ENCODE results near the gene ARHGAP24. TPM values are rescaled to one million over a fixed set of nuclear protein-coding genes. Genes with fewer than 3 reads are reported as not detected.

ARHGAP24 gene
- total and polyA plus RNA-seq, 2 of the 13 experiments (the other 11 are each of a cell fraction or from before 2014, with no cell fraction given) = 0.07 to 0.55 TPM

- intact Hi-C loops (cut with micrococcal nuclease; ENCODE audit: unreplicated experiment) (no loop called here), in situ Hi-C loops (cut with HindIII; ENCODE audit: extremely low pct_ligation_motif_present, low pct_unique_long_range_greater_than_20kb) (no loop called here)
- ChIA-PET CTCF (ENCODE audit: low intra/inter-chr PET ratio, low total read pairs) (no interaction called here), POLR2A (no interaction called here)
- WGBS (ENCODE audit: low lambda C conversion rate) = 36% methylated on average over 6 of the region's 6 CpGs
- Histone ChIP-seq H3K9me3 (ENCODE audit: low read length) (no peaks in the 10 kb centered on the region), H2AFZ (ENCODE audit: low read length) (no peak overlapping the region), H4K20me1 (ENCODE audit: insufficient read depth, low read length) (no peaks in the 10 kb centered on the region), H3K27ac (ENCODE audit: extremely low read length, insufficient read depth, low read length) (no peak overlapping the region), H3K9ac (ENCODE audit: insufficient read depth, low read depth, low read length) (no peak overlapping the region), H3K4me1 (ENCODE audit: insufficient read depth, low read length) (no peaks in the 10 kb centered on the region), H3K27me3 (ENCODE audit: control insufficient read depth in 1 of 2, insufficient read depth in 2 of 2, low read length in 2 of 2) (no peaks in the 10 kb centered on the region), H3K4me3 (replicated peaks in 1 of 3; ENCODE audit: insufficient read depth in 1 of 3, low read depth in 2 of 3, low read length in 3 of 3) (no peak overlapping the region), H3K79me2 (ENCODE audit: insufficient read depth, low read length) (no peaks in the 10 kb centered on the region), H3K4me2 (ENCODE audit: low read depth, low read length) (no peak overlapping the region), H3K36me3 (replicated peaks in 1 of 2; ENCODE audit: control insufficient read depth in 1 of 2, insufficient read depth in 2 of 2, low read length in 2 of 2) (no peaks in the 10 kb centered on the region)
- ATAC-seq (no peak), FAIRE-seq (no peak), DNase-seq (ENCODE audit: low spot score) (no peak)
- no TSS peak for BruUV-seq (replicated peaks)
- no peak for TF ChIP-seq NFYC (CRISPR knock-in tag; IDR thresholded peaks at IDR 0.05)
- no peak for TF ChIP-seq CERS6 (CRISPR knock-in tag; IDR thresholded peaks at IDR 0.05)
- TF ChIP-seq TEF (CRISPR knock-in tag; IDR thresholded peaks at IDR 0.05) = no peak
- TF ChIP-seq ZNF12 (CRISPR knock-in tag; IDR thresholded peaks at IDR 0.05) = no peak
- TF ChIP-seq ZNF710 (CRISPR knock-in tag; IDR thresholded peaks at IDR 0.05; ENCODE audit: borderline replicate concordance) = no peak
- TF ChIP-seq ZNF260 (CRISPR knock-in tag; IDR thresholded peaks at IDR 0.05; ENCODE audit: borderline replicate concordance, low read depth) = no peak
- no peak for TF ChIP-seq ZNF235 (CRISPR knock-in tag; IDR thresholded peaks at IDR 0.05; ENCODE audit: borderline replicate concordance)
Observed at GRCh38 chr4:86007042-86007441, 532.1 kb downstream of the ARHGAP24 start.

Measured in HepG2 (cell line).